NCI-H774 (cell line): Measurements from ENCODE around the gene ERBB4.

Source experiments
- DNase-seq: peaks from one replicate; lab custom pipeline; 2025; lab: John Stamatoyannopoulos, UW

Gene ERBB4

GRCh38 chr2:211823886-211824479, 714.6 kb downstream of the ERBB4 start:
- DNase-seq: no peak

GRCh38 chr2:211822686-211823335, 715.8 kb downstream of the ERBB4 start:
- DNase-seq: no peak

- no peak for DNase-seq
Measured at GRCh38 chr2:211816754-211817153, 721.8 kb downstream of the ERBB4 start.

- no peak for DNase-seq
Measured at GRCh38 chr2:211812587-211812986, 726.0 kb downstream of the ERBB4 start.

GRCh38 chr2:211802666-211803065, 735.9 kb downstream of the ERBB4 start:
- no peak for DNase-seq

GRCh38 chr2:211800001-211800400, 738.6 kb downstream of the ERBB4 start:
- no peak for DNase-seq

GRCh38 chr2:211798868-211799267, 739.7 kb downstream of the ERBB4 start:
- DNase-seq: no peak

- DNase-seq: no peak
Measured at GRCh38 chr2:211793690-211794089, 744.9 kb downstream of the ERBB4 start.

- DNase-seq: no peak
Measured at GRCh38 chr2:211789982-211790381, 748.6 kb downstream of the ERBB4 start.

- DNase-seq: no peak
Measured at GRCh38 chr2:211766689-211767088, 771.9 kb downstream of the ERBB4 start.

- DNase-seq: no peak
Measured at GRCh38 chr2:211762479-211762878, 776.1 kb downstream of the ERBB4 start.

GRCh38 chr2:211760103-211760502, 778.5 kb downstream of the ERBB4 start:
- no peak for DNase-seq

GRCh38 chr2:211756266-211756665, 782.3 kb downstream of the ERBB4 start:
- no peak for DNase-seq

- DNase-seq: no peak
Measured at GRCh38 chr2:211755187-211755586, 783.4 kb downstream of the ERBB4 start.

- no peak for DNase-seq
Measured at GRCh38 chr2:211751848-211752247, 786.8 kb downstream of the ERBB4 start.

GRCh38 chr2:211748339-211748738, 790.3 kb downstream of the ERBB4 start:
- DNase-seq: no peak

GRCh38 chr2:211745295-211746097, 793.1 kb downstream of the ERBB4 start:
- DNase-seq: peak; percentile 12

- no peak for DNase-seq
Measured at GRCh38 chr2:211744379-211744778, 794.2 kb downstream of the ERBB4 start.

GRCh38 chr2:211741966-211742365, 796.6 kb downstream of the ERBB4 start:
- no peak for DNase-seq

- DNase-seq: no peak
Measured at GRCh38 chr2:211737282-211737681, 801.3 kb downstream of the ERBB4 start.

- DNase-seq: no peak
Measured at GRCh38 chr2:211730215-211730614, 808.4 kb downstream of the ERBB4 start.

- no peak for DNase-seq
Measured at GRCh38 chr2:211729433-211729832, 809.2 kb downstream of the ERBB4 start.

GRCh38 chr2:211724933-211725332, 813.7 kb downstream of the ERBB4 start:
- no peak for DNase-seq
